ENCODE measurements around the gene GPR78. TPM values are rescaled to one million over a fixed set of nuclear protein-coding genes. Genes with fewer than 3 reads are reported as not detected.
"Not testable (repeated sequence)": the region's sequence is repeated elsewhere in the genome, so short reads cannot be mapped to it uniquely, and the experiment has no call there.

Gene GPR78
- total RNA-seq, 1 experiment from 2014 or later = not detected

- no peak for DNase-seq (ENCODE audit: extremely low read depth, low read depth)
These were observed 34.4 kb downstream of the GPR78 start for GRCh38 chr4:8614365-8615193.

GRCh38 chr4:8615366-8615765, 35.2 kb downstream of the GPR78 start:
- DNase-seq (ENCODE audit: extremely low read depth, low read depth) = no peak

GRCh38 chr4:8615921-8616787, 36.0 kb downstream of the GPR78 start:
- no peak for DNase-seq (ENCODE audit: extremely low read depth, low read depth)

GRCh38 chr4:8616831-8617230, 36.6 kb downstream of the GPR78 start:
- no peak for DNase-seq (ENCODE audit: extremely low read depth, low read depth)

- DNase-seq (ENCODE audit: extremely low read depth, low read depth) = no peak
These were observed 37.4 kb downstream of the GPR78 start for GRCh38 chr4:8617486-8618040.

GRCh38 chr4:8618421-8618820, 38.2 kb downstream of the GPR78 start:
- no peak for DNase-seq (ENCODE audit: extremely low read depth, low read depth)

GRCh38 chr4:8618961-8619720, 38.9 kb downstream of the GPR78 start:
- no peak for DNase-seq (ENCODE audit: extremely low read depth, low read depth)

- DNase-seq (ENCODE audit: extremely low read depth, low read depth) = not testable (repeated sequence)
These were observed 40.9 kb downstream of the GPR78 start for GRCh38 chr4:8621135-8621534.

- DNase-seq (ENCODE audit: extremely low read depth, low read depth) = not testable (repeated sequence)
These were observed 44.5 kb downstream of the GPR78 start for GRCh38 chr4:8624601-8625272.

GRCh38 chr4:8630240-8630905, 50.2 kb downstream of the GPR78 start:
- DNase-seq (ENCODE audit: extremely low read depth, low read depth) = not testable (repeated sequence)

GRCh38 chr4:8631896-8632295, 51.7 kb downstream of the GPR78 start:
- not testable (repeated sequence) for DNase-seq (ENCODE audit: extremely low read depth, low read depth)

GRCh38 chr4:8634773-8635172, 54.6 kb downstream of the GPR78 start:
- not testable (repeated sequence) for DNase-seq (ENCODE audit: extremely low read depth, low read depth)

- DNase-seq (ENCODE audit: extremely low read depth, low read depth) = not testable (repeated sequence)
These were observed 55.8 kb downstream of the GPR78 start for GRCh38 chr4:8635897-8636554.

Other genes with a start within 250 kb of the GPR78 start
- 5.0 and 5.9 TPM in 2 replicates for gene ACOX3, start 139.7 kb upstream of the GPR78 start, total RNA-seq (2014; rRNA removed; shearing (Covaris generic))
- gene TRMT44, start 139.6 kb upstream of the GPR78 start, total RNA-seq (2014; rRNA removed; shearing (Covaris generic)) = 4.0 and 5.7 TPM in 2 replicates
- 0.32 TPM in 1 of 2 replicates, not detected in the other for gene CPZ, start 12.4 kb downstream of the GPR78 start, total RNA-seq (2014; rRNA removed; shearing (Covaris generic))

All from NCI-H460 (cell line).